SK-N-SH treated with all-trans-retinoic acid at 6 μM for 48 hours (cell line): ENCODE measurements around the gene RMND5B.

ENCODE experiments used
- ATAC-seq: fragments of 200-7000 bp; cut with Tn5 transposase; 3 replicates; pipeline ENCODE4 v1.9.1; 2020; ENCODE audit warnings: mild to moderate bottlenecking, moderate library complexity
- ARNTL ChIP-seq: fragments of 450-650 bp; formaldehyde crosslinking; IDR thresholded peaks from 2 replicates; pipeline ENCODE4 v1.5.0; 2020; ENCODE audit warnings: low read depth, mild to moderate bottlenecking, moderate library complexity, borderline replicate concordance
- BACH2 ChIP-seq: fragments of 250-450 bp; sonication (Bioruptor Pico); IDR thresholded peaks from 2 replicates; pipeline ENCODE4 v1.9.0; 2021; ENCODE audit warnings: mild to moderate bottlenecking, borderline replicate concordance
- CSDC2 ChIP-seq: fragments of 250-450 bp; sonication (Bioruptor Pico); IDR thresholded peaks from 2 replicates; pipeline ENCODE4 v1.5.0; 2020; ENCODE audit warnings: mild to moderate bottlenecking, moderate library complexity
- ESRRG ChIP-seq: fragments of 250-450 bp; sonication (Bioruptor Pico); IDR thresholded peaks from 2 replicates; pipeline ENCODE4 v1.6.1; 2021; ENCODE audit warnings: mild to moderate bottlenecking
- ISL1 ChIP-seq: fragments of 250-450 bp; sonication (Bioruptor Pico); IDR thresholded peaks from 2 replicates; pipeline ENCODE4 v2.1.2; 2022; ENCODE audit warnings: mild to moderate bottlenecking, moderate library complexity
- OSR1 ChIP-seq: fragments of 250-450 bp; sonication (Bioruptor Pico); IDR thresholded peaks from 2 replicates; pipeline ENCODE4 v1.8.0; 2022; ENCODE audit warnings: moderate library complexity, mild to moderate bottlenecking, inconsistent platforms
- PATZ1 ChIP-seq: fragments of 250-450 bp; sonication (Bioruptor Pico); IDR thresholded peaks from 2 replicates; pipeline ENCODE4 v1.8.0; 2020; ENCODE audit warnings: mild to moderate bottlenecking, moderate library complexity, borderline replicate concordance
- RARB ChIP-seq: fragments of 250-450 bp; sonication (Bioruptor Pico); IDR thresholded peaks from 2 replicates; pipeline ENCODE4 v1.8.0; 2021; ENCODE audit warnings: mild to moderate bottlenecking, moderate library complexity
- SNAI2 ChIP-seq: fragments of 250-450 bp; sonication (Bioruptor Pico); IDR thresholded peaks from 2 replicates; pipeline ENCODE4 v1.5.0; 2020; ENCODE audit warnings: mild to moderate bottlenecking, moderate library complexity
- TCF4 ChIP-seq: fragments of 250-450 bp; sonication (Bioruptor Pico); IDR thresholded peaks from 2 replicates; pipeline ENCODE4 v1.8.0; 2021; ENCODE audit warnings: mild to moderate bottlenecking, moderate library complexity, borderline replicate concordance
- TOX ChIP-seq: fragments of 250-450 bp; sonication (Bioruptor Pico); IDR thresholded peaks from 2 replicates; pipeline ENCODE4 v1.8.0; 2021; ENCODE audit warnings: mild to moderate bottlenecking, moderate library complexity, borderline replicate concordance
- TSHZ2 ChIP-seq: fragments of 250-450 bp; sonication (Bioruptor Pico); IDR thresholded peaks from 2 replicates; pipeline ENCODE4 v1.5.0; 2020; ENCODE audit warnings: mild to moderate bottlenecking, moderate library complexity
- ZC3H10 ChIP-seq: fragments of 250-450 bp; sonication (Bioruptor Pico); IDR thresholded peaks from 2 replicates; pipeline ENCODE4 v1.5.1; 2021; ENCODE audit warnings: mild to moderate bottlenecking, moderate library complexity
- ZFP3 ChIP-seq: fragments of 250-450 bp; sonication (Bioruptor Pico); IDR thresholded peaks from 2 replicates; pipeline ENCODE4 v1.5.0; 2020; ENCODE audit warnings: mild to moderate bottlenecking, moderate library complexity
- ZFP30 ChIP-seq: fragments of 450-650 bp; formaldehyde crosslinking; IDR thresholded peaks from 2 replicates; pipeline ENCODE4 v1.5.0; 2022; ENCODE audit warnings: mild to moderate bottlenecking, moderate library complexity
- ZNF565 ChIP-seq: fragments of 450-650 bp; formaldehyde crosslinking; conservative IDR thresholded peaks from 2 replicates; pipeline ENCODE4 v1.5.0; 2020; ENCODE audit warnings: low read depth, mild to moderate bottlenecking, moderate library complexity
- ZNF8 ChIP-seq: fragments of 450-650 bp; formaldehyde crosslinking; IDR thresholded peaks from 2 replicates; pipeline ENCODE4 v1.5.0; 2020; ENCODE audit warnings: mild to moderate bottlenecking, moderate library complexity
- TF ChIP-seq, protein P1 (sequence below): fragments of 250-450 bp; sonication (Bioruptor Pico); IDR thresholded peaks from 2 replicates; pipeline ENCODE4 v1.5.1; 2021; ENCODE audit warnings: mild to moderate bottlenecking, moderate library complexity
- TF ChIP-seq, protein P2 (sequence below): fragments of 250-450 bp; sonication (Bioruptor Pico); IDR thresholded peaks from 2 replicates; pipeline ENCODE4 v1.8.0; 2021; ENCODE audit warnings: low read depth, mild to moderate bottlenecking, moderate library complexity, borderline replicate concordance

RMND5B gene

DNA sequence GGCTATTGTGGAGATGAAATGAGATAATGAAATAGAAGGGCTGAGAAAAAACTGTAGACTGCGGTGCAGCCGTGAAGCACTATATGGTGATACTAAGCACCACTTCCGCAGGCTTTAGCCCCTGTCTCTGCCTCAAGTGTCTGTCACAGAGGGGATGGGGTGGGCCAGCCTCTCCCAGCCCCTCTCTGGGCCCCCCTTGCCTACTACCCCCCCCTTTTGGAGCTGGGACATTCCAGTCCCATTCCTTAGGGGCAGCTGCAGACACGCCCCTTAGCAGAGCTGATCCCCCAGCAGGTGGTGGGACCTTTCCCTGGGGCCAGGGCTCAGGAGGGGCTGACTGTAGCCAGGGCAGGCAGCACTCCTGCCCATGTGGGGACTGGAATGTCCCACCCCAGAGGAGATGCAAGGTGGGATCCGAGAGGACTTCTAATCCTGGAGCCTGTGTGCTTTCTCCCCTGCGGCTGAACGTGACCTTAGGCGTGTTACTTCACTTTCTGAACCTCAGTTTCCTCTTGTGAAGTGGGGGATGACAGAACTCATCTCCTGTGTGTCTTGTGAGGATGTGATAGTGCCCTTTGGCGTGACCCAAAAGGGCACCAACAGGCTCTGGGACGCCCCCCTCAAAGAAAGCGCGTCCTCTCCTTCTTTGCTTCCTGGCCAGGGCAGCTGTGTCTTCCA lies 15.5 kb upstream of the RMND5B start:
- no peak for ATAC-seq
- TF ChIP-seq, protein P1, sequence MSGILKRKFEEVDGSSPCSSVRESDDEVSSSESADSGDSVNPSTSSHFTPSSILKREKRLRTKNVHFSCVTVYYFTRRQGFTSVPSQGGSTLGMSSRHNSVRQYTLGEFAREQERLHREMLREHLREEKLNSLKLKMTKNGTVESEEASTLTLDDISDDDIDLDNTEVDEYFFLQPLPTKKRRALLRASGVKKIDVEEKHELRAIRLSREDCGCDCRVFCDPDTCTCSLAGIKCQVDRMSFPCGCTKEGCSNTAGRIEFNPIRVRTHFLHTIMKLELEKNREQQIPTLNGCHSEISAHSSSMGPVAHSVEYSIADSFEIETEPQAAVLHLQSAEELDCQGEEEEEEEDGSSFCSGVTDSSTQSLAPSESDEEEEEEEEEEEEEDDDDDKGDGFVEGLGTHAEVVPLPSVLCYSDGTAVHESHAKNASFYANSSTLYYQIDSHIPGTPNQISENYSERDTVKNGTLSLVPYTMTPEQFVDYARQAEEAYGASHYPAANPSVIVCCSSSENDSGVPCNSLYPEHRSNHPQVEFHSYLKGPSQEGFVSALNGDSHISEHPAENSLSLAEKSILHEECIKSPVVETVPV (CRISPR knock-in tag) = no peak
- TF ChIP-seq ZC3H10 (CRISPR knock-in tag) = no peak
- no peak for TF ChIP-seq CSDC2 (CRISPR knock-in tag)
- TF ChIP-seq ESRRG (CRISPR knock-in tag) = no peak
- no peak for TF ChIP-seq ISL1 (CRISPR knock-in tag)
- no peak for TF ChIP-seq PATZ1 (CRISPR knock-in tag)
- TF ChIP-seq SNAI2 (CRISPR knock-in tag) = no peak
- TF ChIP-seq RARB = no peak
- no peak for TF ChIP-seq TOX (CRISPR knock-in tag)

GRCh38 chr5:178115814-178116142 lies 15.0 kb upstream of the RMND5B start:
- ATAC-seq = no peak
- no peak for TF ChIP-seq BACH2 (CRISPR knock-in tag)
- no peak for TF ChIP-seq ESRRG (CRISPR knock-in tag)
- no peak for TF ChIP-seq ZNF8 (CRISPR knock-in tag)
- TF ChIP-seq, protein P1 (CRISPR knock-in tag) = no peak
- no peak for TF ChIP-seq ZFP30 (CRISPR knock-in tag)
- TF ChIP-seq TSHZ2 (CRISPR knock-in tag) = no peak
- TF ChIP-seq, protein P2, sequence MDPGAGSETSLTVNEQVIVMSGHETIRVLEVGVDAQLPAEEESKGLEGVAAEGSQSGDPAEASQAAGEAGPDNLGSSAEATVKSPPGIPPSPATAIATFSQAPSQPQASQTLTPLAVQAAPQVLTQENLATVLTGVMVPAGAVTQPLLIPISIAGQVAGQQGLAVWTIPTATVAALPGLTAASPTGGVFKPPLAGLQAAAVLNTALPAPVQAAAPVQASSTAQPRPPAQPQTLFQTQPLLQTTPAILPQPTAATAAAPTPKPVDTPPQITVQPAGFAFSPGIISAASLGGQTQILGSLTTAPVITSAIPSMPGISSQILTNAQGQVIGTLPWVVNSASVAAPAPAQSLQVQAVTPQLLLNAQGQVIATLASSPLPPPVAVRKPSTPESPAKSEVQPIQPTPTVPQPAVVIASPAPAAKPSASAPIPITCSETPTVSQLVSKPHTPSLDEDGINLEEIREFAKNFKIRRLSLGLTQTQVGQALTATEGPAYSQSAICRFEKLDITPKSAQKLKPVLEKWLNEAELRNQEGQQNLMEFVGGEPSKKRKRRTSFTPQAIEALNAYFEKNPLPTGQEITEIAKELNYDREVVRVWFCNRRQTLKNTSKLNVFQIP = no peak
- TF ChIP-seq TOX (CRISPR knock-in tag) = no peak
- TF ChIP-seq RARB = no peak
- no peak for TF ChIP-seq PATZ1 (CRISPR knock-in tag)
- TF ChIP-seq OSR1 (CRISPR knock-in tag) = no peak
- no peak for TF ChIP-seq CSDC2 (CRISPR knock-in tag)
- TF ChIP-seq TCF4 (CRISPR knock-in tag) = no peak
- TF ChIP-seq ZNF565 (CRISPR knock-in tag) = no peak
- no peak for TF ChIP-seq ZFP3 (CRISPR knock-in tag)
- TF ChIP-seq SNAI2 (CRISPR knock-in tag) = no peak
- no peak for TF ChIP-seq ARNTL (CRISPR knock-in tag)
